Tibial nerve (tissue), 3 donors: Measurements from ENCODE around the gene UBASH3B.

Experiments
- CTCF ChIP-seq, 5 experiments: fragments of 200-600 bp in 3 of 5; fragments of 450-650 bp in 2 of 5; sonication (generic) in 3 of 5; IDR thresholded peaks; one replicate each; pipeline ENCODE4 v1.5.1; 2016 to 2019; ENCODE audit warnings: antibody characterized with exemption in 5 of 5, mild to moderate bottlenecking in 3 of 5, moderate library complexity in 2 of 5
- POLR2A ChIP-seq, 2 donors: fragments of 450-650 bp; IDR thresholded peaks; one replicate each; pipeline ENCODE4 v1.6.1; 2017; ENCODE audit warnings: antibody characterized with exemption in 2 of 2, mild to moderate bottlenecking in 2 of 2, moderate library complexity in 2 of 2

GRCh38 chr11:122813176-122813893, 157.8 kb downstream of the UBASH3B start:
- TF ChIP-seq CTCF (IDR thresholded peaks at IDR 0.05): no peak
- no peak for TF ChIP-seq POLR2A (IDR thresholded peaks at IDR 0.05)
